GM21737 (cell line): ENCODE data around the gene RDM1.
A peak's percentile ranks its signal among the peaks of the same experiment; 100 is the strongest.
"Not testable (repeated sequence)": the region's sequence is repeated elsewhere in the genome, so short reads cannot be mapped to it uniquely, and the experiment has no call there.

Experiments
- ATAC-seq: cut with Tn5 transposase; IDR thresholded peaks from one replicate; pipeline ENCODE4 v1.9.1; 2021; ENCODE audit warnings: mild to moderate bottlenecking, moderate library complexity; ENCODE audit not compliant: unreplicated experiment

Gene RDM1

GRCh38 chr17:35930211-35931065 is at the start of gene RDM1:
RDM1 (minus strand) TSS chr17:35930773; CDS start chr17:35930727, 46 bp downstream.
- ATAC-seq: peak; percentile 79

- no peak for ATAC-seq
Measured at GRCh38 chr17:35978346-35978745, 47.8 kb upstream of the RDM1 start.

GRCh38 chr17:35977509-35977908 is 46.9 kb upstream of the RDM1 start:
- ATAC-seq: no peak

- ATAC-seq: no peak
Measured at GRCh38 chr17:35973333-35974260, 43.0 kb upstream of the RDM1 start.

DNA sequence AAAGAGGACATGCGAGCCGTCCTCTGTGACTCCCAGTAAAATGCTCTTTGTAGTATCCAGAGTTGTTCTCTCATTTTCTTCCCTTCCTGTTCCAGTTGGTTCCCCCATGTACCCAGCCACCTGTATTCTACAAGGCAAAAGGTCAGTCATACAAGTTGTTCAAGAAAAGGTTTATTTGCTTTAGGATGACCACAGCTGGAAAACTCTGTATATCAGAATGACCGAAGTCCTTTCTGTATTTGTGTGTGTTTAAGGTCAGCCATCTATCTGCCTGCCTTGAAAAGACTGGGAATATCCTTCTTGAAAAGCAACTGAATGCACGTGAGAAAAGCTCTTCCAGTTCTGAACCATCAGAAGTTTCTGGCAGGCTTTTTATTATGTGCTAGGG is 42.4 kb upstream of the RDM1 start:
- no peak for ATAC-seq

GRCh38 chr17:35972535-35972934 is 42.0 kb upstream of the RDM1 start:
- no peak for ATAC-seq

- no peak for ATAC-seq
Measured at GRCh38 chr17:35972066-35972465, 41.5 kb upstream of the RDM1 start.

- ATAC-seq: no peak
Measured at GRCh38 chr17:35969558-35970380, 39.2 kb upstream of the RDM1 start.

GRCh38 chr17:35968520-35969054 is 38.0 kb upstream of the RDM1 start:
- ATAC-seq: no peak

- ATAC-seq: no peak
Measured at GRCh38 chr17:35965272-35965671, 34.7 kb upstream of the RDM1 start.

DNA sequence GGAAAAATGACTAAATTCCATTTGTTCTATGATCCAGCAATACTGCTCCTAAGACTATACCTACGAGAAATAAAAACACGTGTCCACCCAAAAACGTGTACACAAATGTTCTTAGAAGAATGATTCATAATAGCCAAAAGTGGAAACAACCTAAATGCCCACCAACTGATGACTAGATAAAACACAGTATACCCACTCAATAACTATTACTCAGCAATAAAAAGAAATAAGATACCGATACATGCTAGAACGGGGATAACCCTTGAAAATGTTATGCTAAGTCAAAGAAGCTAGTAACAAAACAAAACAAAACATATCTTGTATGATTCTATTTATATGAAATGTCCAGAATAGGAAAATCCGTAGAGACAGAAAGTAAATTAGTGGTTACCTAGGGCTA is 33.1 kb upstream of the RDM1 start:
- ATAC-seq: no peak

DNA sequence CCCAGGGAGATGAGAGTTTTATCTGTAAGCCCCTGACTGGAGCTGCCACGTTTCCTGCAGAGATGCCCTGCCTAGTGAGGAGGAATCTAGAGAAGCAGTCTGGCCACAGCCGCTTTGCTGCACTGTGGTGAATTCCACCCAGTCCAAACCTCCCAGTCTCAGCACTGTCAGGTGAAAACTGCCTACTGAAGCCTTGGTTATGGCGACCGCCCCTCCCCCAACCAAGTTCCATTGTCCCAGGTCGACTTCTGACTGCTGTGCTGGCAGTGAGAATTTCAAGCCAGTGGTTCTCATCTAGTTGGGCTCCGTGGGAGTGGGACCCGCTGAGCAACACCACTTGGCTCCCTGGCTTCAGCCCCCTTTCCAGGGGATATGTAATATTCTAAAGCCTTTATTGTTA is 23.1 kb upstream of the RDM1 start:
- no peak for ATAC-seq

GRCh38 chr17:35949401-35949800 is 18.8 kb upstream of the RDM1 start:
- no peak for ATAC-seq

GRCh38 chr17:35948092-35948491 is 17.5 kb upstream of the RDM1 start:
- no peak for ATAC-seq

GRCh38 chr17:35947156-35947585 is 16.6 kb upstream of the RDM1 start:
- no peak for ATAC-seq

- ATAC-seq: no peak
Measured at GRCh38 chr17:35944151-35944550, 13.6 kb upstream of the RDM1 start.

- no peak for ATAC-seq
Measured at GRCh38 chr17:35943537-35943936, 13.0 kb upstream of the RDM1 start, which contains the start of gene LYZL6. LYZL6 (minus strand) TSS chr17:35943713; CDS start chr17:35939356, 4,357 bp downstream.

GRCh38 chr17:35942588-35943186 is 12.1 kb upstream of the RDM1 start:
- no peak for ATAC-seq

- not testable (repeated sequence) for ATAC-seq
Measured at GRCh38 chr17:35938492-35938891, 7.9 kb upstream of the RDM1 start.

DNA sequence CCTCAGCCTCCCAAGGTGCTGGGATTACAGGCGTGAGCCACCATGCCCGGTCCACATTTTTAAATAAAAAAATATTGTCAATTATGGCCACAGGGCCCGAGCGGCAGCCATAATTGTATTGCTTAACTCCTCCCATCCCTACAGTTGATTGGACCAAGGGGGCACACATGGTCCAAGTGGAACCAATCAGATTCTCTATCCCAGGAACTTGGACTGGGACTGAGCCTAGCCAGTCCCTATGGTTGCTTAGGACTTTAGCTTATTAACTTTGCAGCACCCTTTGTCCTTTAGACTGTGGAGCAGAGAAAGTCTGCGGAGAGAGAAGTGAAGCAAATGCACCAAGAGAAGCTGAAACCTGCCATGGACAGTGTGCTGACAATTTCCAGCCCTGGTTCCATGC is 5.5 kb upstream of the RDM1 start:
- ATAC-seq: no peak
